ENCODE results near the gene NIPBL.

NIPBL gene

DNA sequence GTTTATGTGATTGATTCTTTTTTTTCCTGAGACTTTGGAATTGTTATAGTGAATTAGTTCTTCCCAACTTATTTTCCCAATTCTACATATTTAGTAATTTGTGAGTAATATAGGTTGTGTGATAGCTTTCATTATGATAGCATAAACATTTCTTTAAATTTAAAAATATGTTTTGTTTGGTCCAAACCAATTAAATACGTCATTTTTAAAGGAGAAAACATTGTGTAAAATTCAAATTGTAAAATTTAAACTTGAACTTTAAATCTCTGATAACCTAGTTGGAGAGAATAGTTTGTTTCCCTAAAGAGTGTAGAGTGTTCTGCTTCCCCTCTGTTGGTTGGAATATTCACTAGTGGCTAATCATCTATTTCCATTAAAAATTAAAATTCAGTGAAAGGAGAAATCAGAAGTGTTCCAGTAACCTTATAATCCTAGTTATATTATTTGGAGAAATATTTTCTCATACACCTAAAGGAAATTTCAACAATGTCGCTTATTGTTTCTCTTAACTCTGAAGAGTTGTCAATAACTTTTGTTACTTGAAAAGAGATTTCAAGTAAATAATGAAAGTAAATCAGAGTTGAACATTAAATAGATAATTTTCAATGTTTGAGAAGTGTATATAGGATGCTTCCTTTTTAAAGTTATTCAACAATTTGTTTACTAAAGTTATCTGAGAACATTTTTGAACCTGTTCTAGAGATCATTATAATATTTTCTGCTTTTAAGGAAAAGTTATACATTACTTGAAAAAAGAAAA lies 2.9 kb downstream of the NIPBL start:
- TF ChIP-seq, protein P1, sequence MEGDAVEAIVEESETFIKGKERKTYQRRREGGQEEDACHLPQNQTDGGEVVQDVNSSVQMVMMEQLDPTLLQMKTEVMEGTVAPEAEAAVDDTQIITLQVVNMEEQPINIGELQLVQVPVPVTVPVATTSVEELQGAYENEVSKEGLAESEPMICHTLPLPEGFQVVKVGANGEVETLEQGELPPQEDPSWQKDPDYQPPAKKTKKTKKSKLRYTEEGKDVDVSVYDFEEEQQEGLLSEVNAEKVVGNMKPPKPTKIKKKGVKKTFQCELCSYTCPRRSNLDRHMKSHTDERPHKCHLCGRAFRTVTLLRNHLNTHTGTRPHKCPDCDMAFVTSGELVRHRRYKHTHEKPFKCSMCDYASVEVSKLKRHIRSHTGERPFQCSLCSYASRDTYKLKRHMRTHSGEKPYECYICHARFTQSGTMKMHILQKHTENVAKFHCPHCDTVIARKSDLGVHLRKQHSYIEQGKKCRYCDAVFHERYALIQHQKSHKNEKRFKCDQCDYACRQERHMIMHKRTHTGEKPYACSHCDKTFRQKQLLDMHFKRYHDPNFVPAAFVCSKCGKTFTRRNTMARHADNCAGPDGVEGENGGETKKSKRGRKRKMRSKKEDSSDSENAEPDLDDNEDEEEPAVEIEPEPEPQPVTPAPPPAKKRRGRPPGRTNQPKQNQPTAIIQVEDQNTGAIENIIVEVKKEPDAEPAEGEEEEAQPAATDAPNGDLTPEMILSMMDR (conservative IDR thresholded peaks at IDR 0.05; ENCODE audit: low read depth, low read length) = no peak
- H3K4me3 ChIP-seq (ENCODE audit: low read depth, low read length) = peak overlapping the region; percentile 83

DNA sequence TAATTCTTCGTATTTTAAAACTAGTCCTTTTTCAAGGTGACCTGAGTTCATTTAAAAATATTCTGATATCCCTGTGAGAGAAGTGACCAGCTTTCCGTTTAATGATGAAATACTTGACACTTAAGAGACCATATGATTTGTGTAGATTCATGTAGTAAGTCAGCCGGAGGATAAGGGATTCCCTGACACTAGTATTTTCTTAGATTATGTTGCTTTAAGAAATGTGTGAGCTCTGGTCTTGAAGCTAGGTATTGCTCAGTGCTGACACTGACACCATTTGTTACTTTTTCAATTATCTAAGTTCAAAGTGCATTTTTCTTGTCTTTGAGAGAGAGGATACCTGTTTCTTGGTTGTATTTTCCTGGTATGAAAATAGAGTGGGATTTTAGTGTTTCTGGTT lies 4.2 kb downstream of the NIPBL start:
- TF ChIP-seq, protein P1 (conservative IDR thresholded peaks at IDR 0.05; ENCODE audit: low read depth, low read length) = no peak
- DNase-seq (ENCODE audit: low read depth) = peak; percentile 12
- no peak overlapping the region for H3K4me3 ChIP-seq (ENCODE audit: low read depth, low read length)

More for the DNA sequence above, 2.9 kb downstream of the NIPBL start:
- DNase-seq (ENCODE audit: low read depth) = no peak

DNA sequence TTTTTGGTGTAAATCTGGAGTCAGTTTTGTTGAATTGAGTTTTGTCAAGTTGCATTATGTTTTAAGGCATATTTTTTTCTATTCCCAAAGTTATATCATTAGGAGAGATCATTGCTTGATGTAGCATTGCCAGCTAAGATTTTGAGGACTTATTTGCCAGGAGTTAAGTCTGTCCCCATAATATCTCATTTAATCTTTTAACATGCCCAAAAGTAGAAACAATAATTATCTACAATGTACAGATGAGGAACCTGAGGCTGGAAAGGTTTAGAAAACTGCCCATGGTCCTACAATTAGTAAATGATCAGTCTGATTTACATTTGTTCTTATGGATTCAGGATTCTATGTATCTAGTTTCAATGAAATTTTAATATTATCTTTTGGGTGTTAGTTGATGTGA lies 4.7 kb downstream of the NIPBL start:
- no peak overlapping the region for H3K4me3 ChIP-seq (ENCODE audit: low read depth, low read length)
- DNase-seq (ENCODE audit: low read depth) = no peak
- TF ChIP-seq, protein P1 (conservative IDR thresholded peaks at IDR 0.05; ENCODE audit: low read depth, low read length) = no peak

DNA sequence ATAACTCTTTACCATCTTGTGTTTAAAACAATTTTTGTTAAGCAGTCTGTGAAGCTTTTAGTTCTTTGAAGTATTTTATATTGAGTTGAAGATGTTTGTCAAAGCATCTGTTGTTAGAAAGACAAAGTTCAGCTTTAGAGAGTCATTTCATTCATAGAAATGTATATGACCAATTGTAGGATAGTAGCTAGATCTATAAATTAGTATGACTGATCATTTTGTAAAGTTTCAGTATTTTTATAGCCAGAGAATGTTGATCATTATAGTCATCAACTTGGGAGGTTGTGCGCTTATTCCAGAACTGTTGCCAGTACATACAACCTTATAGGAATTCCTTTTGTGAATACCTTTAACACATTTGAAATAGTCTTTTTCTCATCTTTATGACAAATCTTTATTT lies 5.2 kb downstream of the NIPBL start:
- TF ChIP-seq, protein P1 (conservative IDR thresholded peaks at IDR 0.05; ENCODE audit: low read depth, low read length) = no peak
- no peak for DNase-seq (ENCODE audit: low read depth)
- H3K4me3 ChIP-seq (ENCODE audit: low read depth, low read length) = no peak overlapping the region

DNA sequence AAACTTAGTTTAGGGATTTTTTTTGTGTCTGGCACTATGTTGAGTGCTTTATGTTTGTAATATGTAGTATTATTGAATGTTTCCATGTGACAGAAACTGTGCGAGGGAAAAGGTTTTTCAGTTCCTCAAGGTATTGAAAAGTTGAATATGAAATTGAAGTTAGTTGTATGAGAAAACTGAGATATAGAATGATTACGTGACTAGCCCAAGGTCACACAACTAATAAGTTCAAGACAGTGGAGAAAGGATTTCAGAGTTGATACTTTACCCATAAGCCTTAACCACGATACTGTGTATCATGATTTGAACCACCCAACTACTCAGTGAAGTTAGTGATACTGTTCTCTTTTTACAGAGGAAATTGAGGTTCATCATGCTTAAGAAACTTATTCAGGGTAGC lies 5.7 kb downstream of the NIPBL start:
- H3K4me3 ChIP-seq (ENCODE audit: low read depth, low read length) = no peak overlapping the region
- DNase-seq (ENCODE audit: low read depth) = no peak
- TF ChIP-seq, protein P1 (conservative IDR thresholded peaks at IDR 0.05; ENCODE audit: low read depth, low read length) = no peak

DNA sequence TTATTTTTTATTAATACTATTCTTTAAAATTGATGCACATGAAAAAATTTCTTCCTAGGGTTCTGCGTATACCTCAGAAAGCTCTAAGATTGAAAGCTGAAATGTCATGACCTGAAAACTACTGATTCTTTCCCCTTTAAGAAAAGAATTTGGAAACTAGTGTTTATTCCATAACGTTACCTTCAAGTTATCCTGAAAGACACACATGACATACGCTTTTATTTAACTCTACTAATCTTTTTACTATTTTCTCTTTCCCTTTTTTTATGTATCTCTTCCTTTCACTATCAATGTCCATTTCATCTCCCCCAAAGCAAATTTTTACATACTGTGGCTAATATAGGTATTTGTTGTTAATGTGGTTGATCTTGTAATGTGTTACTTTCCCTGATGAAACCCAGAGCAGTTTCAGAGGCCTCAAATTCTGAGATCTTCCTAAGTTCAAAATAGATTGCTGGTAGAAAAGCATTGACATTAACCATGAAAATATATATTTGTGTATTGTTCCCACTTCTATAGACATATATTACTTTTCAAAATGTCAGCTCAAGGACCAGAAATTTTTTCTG lies 7.4 kb downstream of the NIPBL start:
- TF ChIP-seq, protein P1 (conservative IDR thresholded peaks at IDR 0.05; ENCODE audit: low read depth, low read length) = no peak
- no peak overlapping the region for H3K4me3 ChIP-seq (ENCODE audit: low read depth, low read length)
- DNase-seq (ENCODE audit: low read depth) = no peak

DNA sequence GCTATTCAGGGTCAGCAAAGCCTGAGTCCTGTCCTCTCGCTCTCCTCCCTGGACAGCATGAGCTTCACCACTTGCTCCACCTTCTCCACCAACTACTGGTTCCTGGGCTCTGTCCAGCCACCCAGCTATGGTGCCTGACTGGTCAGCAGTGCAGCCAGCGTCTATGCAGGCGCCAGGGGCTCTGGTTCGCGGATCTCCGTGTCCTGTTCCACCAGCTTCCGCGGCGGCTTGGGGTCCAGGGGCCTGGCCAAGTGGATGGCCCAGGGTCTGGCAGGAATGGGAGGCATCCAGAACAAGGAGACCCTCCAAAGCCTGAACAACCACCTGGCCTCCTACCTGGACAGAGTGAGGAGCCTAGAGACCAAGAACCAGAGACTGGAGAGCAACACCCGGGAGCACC lies 8.6 kb downstream of the NIPBL start:
- DNase-seq (ENCODE audit: low read depth) = no peak
- H3K4me3 ChIP-seq (ENCODE audit: low read depth, low read length) = no peak overlapping the region
- TF ChIP-seq, protein P1 (conservative IDR thresholded peaks at IDR 0.05; ENCODE audit: low read depth, low read length) = no peak
